GM23338 (cell line): ENCODE results near the gene TTLL6.

ENCODE experiments used
- CREB1 ChIP-seq: fragments of 250-450 bp; sonication (Bioruptor Pico); IDR thresholded peaks from 2 replicates; pipeline ENCODE4 v1.5.0; 2020; ENCODE audit warnings: low read depth, mild to moderate bottlenecking, moderate library complexity
- JUNB ChIP-seq: IDR thresholded peaks from one replicate; pipeline ENCODE4 v1.6.1; 2016; ENCODE audit warnings: antibody characterized with exemption; ENCODE audit not compliant: unreplicated experiment
- TF ChIP-seq, protein P1 (sequence below), 2 experiments: fragments of 200-600 bp in 1 of 2; sonication (generic) in 1 of 2; conservative IDR thresholded peaks; 2 replicates each; pipeline versions ENCODE4 v1.5.1 to v1.6.1; 2016 to 2017; ENCODE audit warnings: antibody characterized with exemption in 2 of 2, low read depth in 2 of 2, mild to moderate bottlenecking in 2 of 2, moderate library complexity in 1 of 2

DNA sequence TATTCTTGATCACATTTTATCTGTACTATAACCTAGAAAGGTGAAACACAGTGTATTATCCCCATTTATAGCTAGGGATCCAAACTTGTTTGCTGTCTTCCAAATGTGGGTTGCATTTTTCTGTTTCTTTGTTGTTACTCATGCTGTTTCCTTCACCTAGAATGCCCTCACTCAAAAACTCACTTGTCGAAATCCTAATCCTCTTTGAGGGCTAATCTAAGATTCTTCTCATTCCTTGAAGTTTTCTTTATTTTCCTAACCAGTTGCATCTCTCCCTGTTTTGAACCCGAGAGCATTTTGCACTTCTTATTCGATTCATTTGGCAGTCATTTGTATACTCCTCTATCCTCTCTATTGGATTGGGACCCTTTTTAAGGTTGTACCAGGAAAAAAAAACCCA is 23.4 kb upstream of the TTLL6 start:
- no peak for TF ChIP-seq CREB1 (CRISPR knock-in tag)
- TF ChIP-seq JUNB, result no peak
- TF ChIP-seq, protein P1, sequence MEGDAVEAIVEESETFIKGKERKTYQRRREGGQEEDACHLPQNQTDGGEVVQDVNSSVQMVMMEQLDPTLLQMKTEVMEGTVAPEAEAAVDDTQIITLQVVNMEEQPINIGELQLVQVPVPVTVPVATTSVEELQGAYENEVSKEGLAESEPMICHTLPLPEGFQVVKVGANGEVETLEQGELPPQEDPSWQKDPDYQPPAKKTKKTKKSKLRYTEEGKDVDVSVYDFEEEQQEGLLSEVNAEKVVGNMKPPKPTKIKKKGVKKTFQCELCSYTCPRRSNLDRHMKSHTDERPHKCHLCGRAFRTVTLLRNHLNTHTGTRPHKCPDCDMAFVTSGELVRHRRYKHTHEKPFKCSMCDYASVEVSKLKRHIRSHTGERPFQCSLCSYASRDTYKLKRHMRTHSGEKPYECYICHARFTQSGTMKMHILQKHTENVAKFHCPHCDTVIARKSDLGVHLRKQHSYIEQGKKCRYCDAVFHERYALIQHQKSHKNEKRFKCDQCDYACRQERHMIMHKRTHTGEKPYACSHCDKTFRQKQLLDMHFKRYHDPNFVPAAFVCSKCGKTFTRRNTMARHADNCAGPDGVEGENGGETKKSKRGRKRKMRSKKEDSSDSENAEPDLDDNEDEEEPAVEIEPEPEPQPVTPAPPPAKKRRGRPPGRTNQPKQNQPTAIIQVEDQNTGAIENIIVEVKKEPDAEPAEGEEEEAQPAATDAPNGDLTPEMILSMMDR (conservative IDR thresholded peaks at IDR 0.05; ENCODE audit: low read depth in 2 of 2), result no peak
